Activated CD4-positive, CD25-positive, alpha-beta regulatory T cell treated with anti-CD3 and anti-CD28 coated beads, Interleukin-2, amount 50 U/mL, for 16 hours (primary cell): Measurements from ENCODE around the gene CEMIP.

Source experiments
- DNase-seq: peaks from one replicate; pipeline ENCODE4 v3.0.0-alpha.2; 2020; ENCODE audit warnings: low read depth, low spot score

Gene CEMIP

DNA sequence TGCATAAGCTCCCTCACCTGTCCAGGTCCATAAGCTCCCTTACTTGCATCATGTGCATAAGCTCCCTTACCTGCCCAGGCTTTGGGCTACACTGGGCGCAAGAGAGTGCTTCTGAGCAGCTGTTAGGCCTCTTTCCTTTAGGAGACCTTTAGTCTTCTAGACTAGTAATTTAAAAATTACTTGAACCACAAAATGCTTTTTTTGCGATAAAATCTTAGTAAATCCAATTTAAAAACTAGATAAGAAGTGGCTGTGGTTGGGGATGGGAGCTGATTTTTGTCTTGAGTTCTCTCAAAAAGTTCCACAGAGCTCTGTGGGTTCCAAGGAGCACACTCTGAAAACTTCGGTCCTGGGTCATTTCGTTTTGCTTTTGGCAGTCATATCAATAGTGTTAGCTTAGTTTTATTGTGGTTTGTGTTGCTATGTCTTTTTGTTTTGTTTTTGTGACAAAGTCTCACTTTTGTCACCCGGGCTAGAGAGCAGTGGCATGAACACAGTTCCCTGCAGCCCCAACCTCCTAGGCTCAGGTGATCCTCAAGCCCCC is 6.7 kb downstream of the CEMIP start:
- no peak for DNase-seq

DNA sequence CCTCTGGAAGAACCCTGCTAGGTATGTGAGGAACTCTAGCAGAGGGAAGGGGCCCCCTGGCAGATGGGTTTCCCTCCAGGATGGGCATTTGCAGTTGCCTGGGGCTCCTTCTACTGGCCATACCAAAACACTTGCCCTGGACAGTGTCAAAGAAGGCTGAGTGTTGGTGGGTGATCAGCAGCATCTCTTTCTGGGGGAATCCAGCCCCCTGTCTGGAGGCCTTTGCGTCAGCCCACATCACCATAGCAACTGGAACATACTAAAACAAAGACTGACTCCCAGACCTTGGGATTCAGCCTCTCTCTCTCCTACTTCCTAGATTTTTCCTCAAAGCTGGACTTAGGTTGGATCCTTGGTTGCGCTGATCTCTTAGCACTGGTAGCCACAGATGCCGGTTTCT is 8.1 kb downstream of the CEMIP start:
- no peak for DNase-seq

- no peak for DNase-seq
Measured at GRCh38 chr15:80788536-80788935, 9.4 kb downstream of the CEMIP start.

GRCh38 chr15:80789296-80789695 is 10.1 kb downstream of the CEMIP start:
- DNase-seq, result no peak

DNA sequence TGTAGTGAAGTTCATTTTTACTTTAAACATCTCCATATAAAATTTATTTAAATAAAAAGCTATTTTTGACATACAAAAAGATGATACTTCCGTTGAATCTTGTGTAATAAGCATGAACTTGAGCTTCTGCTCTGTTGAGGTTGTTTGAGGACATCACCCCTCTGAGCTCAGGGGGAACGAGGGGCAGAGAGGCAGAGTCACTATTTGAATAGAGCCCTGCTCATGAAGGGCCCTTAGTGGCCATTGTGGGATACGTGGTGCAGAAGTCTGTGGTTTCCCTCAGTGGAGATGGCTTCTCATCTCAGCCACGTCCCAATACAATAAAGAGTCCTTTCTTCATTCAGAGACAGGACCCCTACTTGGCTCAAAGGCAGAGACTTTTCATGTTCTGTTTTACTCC is 10.6 kb downstream of the CEMIP start:
- no peak for DNase-seq

- DNase-seq, result no peak
Measured at GRCh38 chr15:80790236-80790635, 11.1 kb downstream of the CEMIP start.

GRCh38 chr15:80791004-80791403 is 11.8 kb downstream of the CEMIP start:
- no peak for DNase-seq

- DNase-seq, result no peak
Measured at GRCh38 chr15:80796407-80796806, 17.2 kb downstream of the CEMIP start.

DNA sequence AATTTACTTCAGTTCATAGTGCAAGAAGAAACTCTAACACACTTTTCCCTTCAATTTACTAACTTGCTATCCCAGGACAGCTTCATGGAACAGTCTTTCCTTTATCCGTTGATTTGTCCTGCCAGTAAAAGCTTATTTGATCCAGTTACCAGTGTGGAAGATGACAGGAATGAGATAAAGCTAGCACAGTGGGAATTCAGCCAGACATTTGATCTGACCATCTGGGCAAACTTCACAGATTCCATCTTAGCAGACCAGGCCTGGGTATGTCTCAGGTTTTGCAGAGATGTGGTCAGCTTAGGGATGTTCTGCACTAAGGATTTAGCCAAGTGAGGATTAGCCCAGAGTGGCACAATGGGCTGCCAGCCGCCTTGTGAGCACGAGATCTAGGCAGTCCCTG is 19.7 kb downstream of the CEMIP start:
- no peak for DNase-seq

GRCh38 chr15:80800067-80800466 is 20.9 kb downstream of the CEMIP start:
- no peak for DNase-seq

- no peak for DNase-seq
Measured at GRCh38 chr15:80801891-80802680, 22.9 kb downstream of the CEMIP start.

GRCh38 chr15:80803580-80804525 is 24.7 kb downstream of the CEMIP start:
- no peak for DNase-seq

GRCh38 chr15:80804970-80805495 is 25.9 kb downstream of the CEMIP start:
- no peak for DNase-seq

GRCh38 chr15:80811781-80812315 is 32.7 kb downstream of the CEMIP start:
- DNase-seq, result no peak

DNA sequence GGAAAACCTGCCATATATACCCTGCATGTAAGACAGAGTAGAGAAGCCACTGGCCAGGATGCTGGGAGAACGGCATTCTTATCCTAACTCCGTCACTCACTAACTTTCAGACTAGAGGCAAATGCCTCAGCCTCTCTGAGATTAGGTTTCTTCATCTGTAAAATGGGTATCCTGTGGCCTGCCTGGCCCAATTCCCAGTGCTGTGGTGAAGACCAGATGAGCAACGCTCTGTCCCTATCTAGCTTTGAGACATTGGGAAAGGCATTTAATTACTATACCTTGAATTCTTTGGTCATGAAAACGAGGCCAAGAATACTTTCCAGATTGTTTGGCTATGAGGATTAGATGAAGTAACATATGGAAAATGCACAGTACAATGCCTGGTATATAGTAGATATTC is 35.9 kb downstream of the CEMIP start:
- DNase-seq, result no peak

- no peak for DNase-seq
Measured at GRCh38 chr15:80816049-80816653, 37.0 kb downstream of the CEMIP start.

DNA sequence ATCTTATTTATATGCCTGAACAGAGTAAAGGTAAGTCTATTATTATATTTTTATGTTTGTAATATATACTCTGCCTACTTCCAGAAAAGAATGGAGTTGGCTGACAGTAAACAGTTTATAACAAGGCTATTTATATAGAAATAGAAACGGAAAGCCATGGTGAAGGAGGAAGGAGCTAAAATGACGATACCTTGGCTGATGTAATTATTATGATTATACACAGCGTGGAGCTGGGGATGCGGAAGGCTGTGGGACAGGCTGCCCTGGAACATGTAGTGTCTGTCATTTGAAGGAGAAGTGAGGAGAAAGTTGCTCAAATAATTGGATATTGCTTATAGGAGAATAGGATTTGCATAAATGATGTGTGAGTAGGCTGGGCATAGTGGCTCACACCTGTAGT is 37.8 kb downstream of the CEMIP start:
- no peak for DNase-seq

DNA sequence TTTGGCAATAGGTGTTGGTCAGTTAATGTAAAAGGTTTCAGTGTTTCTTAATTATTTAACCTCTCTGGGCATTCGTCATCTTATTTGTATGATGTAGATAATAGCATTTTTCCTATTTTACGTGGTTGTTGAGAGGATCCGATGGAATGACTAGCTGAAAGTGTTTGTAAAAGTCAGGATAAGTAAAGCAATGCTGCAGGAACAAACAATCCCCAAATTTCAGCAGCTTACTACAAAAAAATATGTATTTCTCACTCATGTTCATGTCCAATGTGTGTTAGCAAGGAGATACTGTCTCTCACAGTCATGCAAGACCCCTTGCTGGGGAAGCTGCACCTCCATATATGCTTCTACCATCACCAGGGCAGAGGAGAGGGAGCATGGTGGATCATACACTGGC is 38.7 kb downstream of the CEMIP start:
- no peak for DNase-seq

DNA sequence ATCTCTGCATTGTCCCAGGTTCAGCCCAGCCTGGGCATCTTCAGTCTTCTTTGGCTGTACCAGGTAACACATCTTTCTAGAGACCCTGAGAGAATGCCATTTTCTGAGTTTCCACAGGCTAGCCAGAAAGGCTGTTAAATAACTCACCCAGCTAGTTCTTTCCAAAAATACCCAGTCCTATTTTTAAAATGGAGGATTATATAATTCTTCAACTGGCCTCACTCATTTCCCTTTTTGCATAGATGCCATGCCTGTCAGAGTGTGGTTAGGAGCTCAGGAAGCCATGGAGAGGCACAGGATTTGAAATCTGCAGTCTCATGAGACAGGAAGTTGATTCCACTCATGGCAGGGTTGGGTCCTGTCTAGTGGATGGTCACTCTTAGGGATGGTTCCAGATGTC is 39.8 kb downstream of the CEMIP start:
- no peak for DNase-seq

DNA sequence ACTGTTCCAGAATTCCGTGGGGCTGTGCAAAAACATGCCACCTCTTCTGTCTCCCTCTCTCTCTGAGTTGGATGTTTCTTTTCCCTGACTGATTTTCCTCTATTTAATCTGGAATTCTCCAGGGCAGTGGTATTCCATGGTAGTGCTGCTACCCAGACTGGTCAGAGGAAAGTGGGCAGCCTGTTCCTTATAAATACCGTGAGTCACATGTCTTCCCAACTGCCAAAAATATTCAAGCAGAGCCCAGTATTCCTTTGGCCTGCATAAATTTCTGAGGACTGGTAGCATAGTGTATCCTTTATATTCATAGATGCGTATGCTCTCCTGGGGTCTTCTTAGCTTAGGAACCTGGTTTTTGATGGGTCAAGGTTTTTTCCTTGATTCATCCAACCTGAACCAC is 40.9 kb downstream of the CEMIP start:
- no peak for DNase-seq

DNA sequence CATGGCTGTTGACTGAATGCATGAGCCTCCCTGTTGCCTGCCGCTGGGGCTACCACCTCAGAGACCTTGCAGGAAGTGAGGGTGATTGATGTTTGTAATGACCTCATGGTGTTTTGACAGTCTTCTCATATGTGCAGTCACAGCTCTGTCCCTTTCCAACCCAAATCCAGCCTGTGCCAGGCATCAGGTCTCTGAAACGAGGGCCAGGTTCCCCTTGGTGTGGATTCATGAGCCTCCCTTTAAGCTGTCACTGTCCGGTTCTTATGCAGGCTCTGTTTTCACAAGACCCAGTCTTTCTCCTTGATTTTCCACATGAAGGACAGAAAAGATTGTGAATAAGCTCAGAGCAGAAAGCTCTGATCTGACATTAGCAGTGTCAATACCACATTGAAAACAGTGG is 43.1 kb downstream of the CEMIP start:
- no peak for DNase-seq

- no peak for DNase-seq
Measured at GRCh38 chr15:80822676-80823075, 43.5 kb downstream of the CEMIP start.
